B cell (primary cell): Measurements from ENCODE around the gene TNPO3. TPM values are rescaled to one million over a fixed set of nuclear protein-coding genes. Genes with fewer than 3 reads are reported as not detected.

Experiments used
- ATAC-seq: fragments of 200-7000 bp; cut with Tn5 transposase; one replicate; pipeline ENCODE4 v1.10.0; 2021; ENCODE audit warnings: low read depth, mild to moderate bottlenecking, moderate number of reproducible peaks, moderate library complexity
- CTCF ChIA-PET: fragments of 350-600 bp; sonication (Branson Sonifier 250); formaldehyde crosslinking; loops from one replicate; lab custom pipeline; 2021; ENCODE audit warnings: antibody characterized with exemption, inconsistent platforms; lab: Charles Lee
- POLR2A ChIA-PET: fragments of 350-600 bp; sonication (Branson Sonifier 250); formaldehyde crosslinking; loops from one replicate; lab custom pipeline; 2021; ENCODE audit warnings: antibody characterized with exemption; lab: Charles Lee
- DNase-seq: peaks from one replicate; pipeline ENCODE4 v3.0.0; 2013
- H2AFZ ChIP-seq: 2 replicates; pipeline ENCODE4 v1.6.1; 2012; ENCODE audit warnings: mild to moderate bottlenecking, low read depth, low read length; ENCODE audit not compliant: insufficient read depth, poor library complexity, severe bottlenecking
- H3K27ac ChIP-seq, 2 donors: 1 replicate in 1 of 2; 2 replicates in 1 of 2; pipeline ENCODE4 v1.5.1; 2012 to 2013; ENCODE audit warnings: low read length in 2 of 2, mild to moderate bottlenecking in 2 of 2, moderate library complexity in 1 of 2
- H3K27me3 ChIP-seq, 4 experiments: fragments of 200-600 bp in 1 of 4; sonication (generic) in 1 of 4; replicated peaks in 1 of 4; 1 replicate in 2 of 4; 2 replicates in 2 of 4; pipeline versions ENCODE4 v1.6.1 to v1.7.0; 2013 to 2016; ENCODE audit warnings: low read length in 3 of 4, mild to moderate bottlenecking in 2 of 4, mixed read lengths in 1 of 4, moderate library complexity in 1 of 4; ENCODE audit not compliant: insufficient read depth in 4 of 4, control insufficient read depth in 3 of 4; ENCODE audit errors: control extremely low read depth in 1 of 4
- H3K36me3 ChIP-seq, 2 experiments: replicated peaks in 1 of 2; 1 replicate in 1 of 2; 2 replicates in 1 of 2; pipeline versions ENCODE4 v1.6.1 to v1.7.1; 2013; ENCODE audit warnings: low read length in 1 of 2; ENCODE audit not compliant: insufficient read depth in 2 of 2, control insufficient read depth in 1 of 2; ENCODE audit errors: control extremely low read depth in 1 of 2, extremely low read depth in 1 of 2
- H3K4me1 ChIP-seq, 2 donors: fragments of 200-600 bp in 1 of 2; sonication (generic) in 1 of 2; 1 replicate in 1 of 2; 2 replicates in 1 of 2; pipeline versions ENCODE4 v1.5.1 to v1.6.1; 2013 to 2017; ENCODE audit warnings: low read length in 2 of 2; ENCODE audit not compliant: control insufficient read depth in 2 of 2, insufficient read depth in 2 of 2
- H3K4me2 ChIP-seq: replicated peaks from 2 replicates; pipeline ENCODE3; 2012; ENCODE audit warnings: mild to moderate bottlenecking, low read depth, low read length; ENCODE audit not compliant: poor library complexity, severe bottlenecking
- H3K4me3 ChIP-seq, 5 experiments: fragments of 200-600 bp in 1 of 5; sonication (generic) in 1 of 5; 1 replicate in 3 of 5; 2 replicates in 2 of 5; pipeline versions ENCODE4 v1.5.1 to v1.7.0; 2011 to 2016; ENCODE audit warnings: low read length in 4 of 5, mild to moderate bottlenecking in 4 of 5, low read depth in 2 of 5, control low read depth in 1 of 5, moderate library complexity in 1 of 5; ENCODE audit not compliant: insufficient read depth in 1 of 5; ENCODE audit errors: control extremely low read depth in 1 of 5, extremely low read depth in 1 of 5
- H3K79me2 ChIP-seq: fragments of 200-600 bp; sonication (generic); one replicate; pipeline ENCODE4 v1.6.0; 2016; ENCODE audit warnings: low read length; ENCODE audit not compliant: control insufficient read depth, insufficient read depth
- H3K9ac ChIP-seq: fragments of 200-600 bp; sonication (generic); 2 replicates; pipeline ENCODE4 v1.6.1; 2017; ENCODE audit warnings: mild to moderate bottlenecking, low read length, moderate library complexity
- H3K9me3 ChIP-seq, 3 donors: one replicate each; pipeline versions ENCODE4 v1.6.1 to v1.7.1; 2013; ENCODE audit warnings: low read length in 2 of 3; ENCODE audit not compliant: control insufficient read depth in 2 of 3, insufficient read depth in 1 of 3; ENCODE audit errors: control extremely low read depth in 1 of 3
- H4K20me1 ChIP-seq: 2 replicates; pipeline ENCODE4 v1.6.0; 2012; ENCODE audit warnings: mild to moderate bottlenecking, low read length; ENCODE audit not compliant: insufficient read depth, control insufficient read depth, poor library complexity, severe bottlenecking
- H3K27ac Mint-ChIP-seq: one replicate; pipeline ENCODE4 v1.8.0; 2021; ENCODE audit warnings: mixed read lengths
- H3K27me3 Mint-ChIP-seq: one replicate; pipeline ENCODE4 v1.8.0; 2021; ENCODE audit warnings: mixed read lengths
- H3K4me1 Mint-ChIP-seq: one replicate; pipeline ENCODE4 v1.8.0; 2021; ENCODE audit warnings: mixed read lengths
- H3K4me3 Mint-ChIP-seq: one replicate; pipeline ENCODE4 v1.8.0; 2021; ENCODE audit warnings: mixed read lengths
- H3K9me3 Mint-ChIP-seq: one replicate; pipeline ENCODE4 v1.8.0; 2022; ENCODE audit warnings: mixed read lengths; ENCODE audit not compliant: insufficient read depth
- EZH2 ChIP-seq: IDR thresholded peaks from 2 replicates; pipeline ENCODE4 v1.6.1; 2012; ENCODE audit warnings: borderline replicate concordance, low read depth, mild to moderate bottlenecking, moderate library complexity, low read length; ENCODE audit not compliant: insufficient read depth, poor library complexity, severe bottlenecking
- WGBS: methylation state at CpG from one replicate; pipeline ENCODE4 v1.1.5; 2013; ENCODE audit warnings: missing lambda C conversion rate; ENCODE audit not compliant: insufficient coverage; 5-methylcytosine and 5-hydroxymethylcytosine counted together
- intact Hi-C: fragments of 100-400 bp; cut with micrococcal nuclease; formaldehyde crosslinking; loops from one replicate; pipeline ENCODE4 v1.10.0; 2022
- polyA plus RNA-seq: library from polyadenylated mRNA; depleted of rRNA; stranded (reverse); fragments of >200 nt; gene quantifications from 2 replicates; pipeline ENCODE4 v1.2.3, GENCODE V29; 2012
- total RNA-seq, 2 donors: library from RNA; stranded (reverse); fragments of 120-200 nt in 1 of 2; gene quantifications; 1 replicate in 1 of 2; 2 replicates in 1 of 2; pipeline versions ENCODE4 v1.2.3 to v1.2.4, GENCODE V29; 2013 to 2022
- TF ChIP-seq, protein P1 (sequence below): fragments of 200-600 bp; IDR thresholded peaks from one replicate; pipeline ENCODE4 v1.8.0; 2022; ENCODE audit warnings: antibody characterized with exemption, mild to moderate bottlenecking

Gene TNPO3
- total and polyA plus RNA-seq, 2 donors (not counting 1 experiment from before 2014, with no cell fraction given) = 19.0 to 48.3 TPM

DNA sequence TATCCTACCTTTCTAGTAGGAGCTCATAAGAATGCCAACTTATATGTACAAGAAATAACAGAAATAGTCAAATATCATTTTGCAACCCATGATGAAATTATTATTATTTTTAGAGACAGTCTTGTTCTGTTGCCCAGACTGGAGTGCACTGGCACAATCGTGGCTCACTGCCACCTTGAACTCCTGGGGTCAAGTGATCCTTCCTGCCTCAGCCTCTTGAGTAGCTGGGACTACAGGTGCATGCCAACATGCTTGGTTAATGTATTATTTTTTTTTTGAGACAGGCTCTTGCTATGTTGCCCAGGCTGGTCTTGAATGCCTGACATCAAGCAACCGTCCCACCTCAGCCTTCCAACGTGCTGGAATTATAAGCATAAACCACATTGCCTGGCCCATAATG is 44.8 kb downstream of the TNPO3 start:
- Histone ChIP-seq H3K4me3 (no peak overlapping the region), H3K27ac (peak overlapping the region; percentile 77 to 92), H2AFZ (no peak overlapping the region), H3K4me2 (peak overlapping the region; percentile 31), H3K36me3 (peaks cover 14 to 58% of the 10 kb centered on the region in 2 experiments), H4K20me1 (no peaks in the 10 kb centered on the region), H3K9ac (no peak overlapping the region), H3K79me2 (peaks cover 74% of the 10 kb centered on the region), H3K27me3 (no peaks in the 10 kb centered on the region), H3K4me1 (peaks cover 15 to 19% of the 10 kb centered on the region in 2 donors), H3K9me3 (no peaks in the 10 kb centered on the region)
- peak overlapping the region; percentile 0 for H3K27ac Mint-ChIP-seq
- POLR2A ChIA-PET = no interaction called here
- CTCF ChIA-PET = interaction anchor here (1.0 to 2.2 kb wide), 5 partner anchors 12 to 199 kb away, joined by 3 to 8 read pairs (median 3); no protein-coding TSS in a partner anchor
- H3K27me3 Mint-ChIP-seq = no peaks in the 10 kb centered on the region
- TF ChIP-seq, protein P1, sequence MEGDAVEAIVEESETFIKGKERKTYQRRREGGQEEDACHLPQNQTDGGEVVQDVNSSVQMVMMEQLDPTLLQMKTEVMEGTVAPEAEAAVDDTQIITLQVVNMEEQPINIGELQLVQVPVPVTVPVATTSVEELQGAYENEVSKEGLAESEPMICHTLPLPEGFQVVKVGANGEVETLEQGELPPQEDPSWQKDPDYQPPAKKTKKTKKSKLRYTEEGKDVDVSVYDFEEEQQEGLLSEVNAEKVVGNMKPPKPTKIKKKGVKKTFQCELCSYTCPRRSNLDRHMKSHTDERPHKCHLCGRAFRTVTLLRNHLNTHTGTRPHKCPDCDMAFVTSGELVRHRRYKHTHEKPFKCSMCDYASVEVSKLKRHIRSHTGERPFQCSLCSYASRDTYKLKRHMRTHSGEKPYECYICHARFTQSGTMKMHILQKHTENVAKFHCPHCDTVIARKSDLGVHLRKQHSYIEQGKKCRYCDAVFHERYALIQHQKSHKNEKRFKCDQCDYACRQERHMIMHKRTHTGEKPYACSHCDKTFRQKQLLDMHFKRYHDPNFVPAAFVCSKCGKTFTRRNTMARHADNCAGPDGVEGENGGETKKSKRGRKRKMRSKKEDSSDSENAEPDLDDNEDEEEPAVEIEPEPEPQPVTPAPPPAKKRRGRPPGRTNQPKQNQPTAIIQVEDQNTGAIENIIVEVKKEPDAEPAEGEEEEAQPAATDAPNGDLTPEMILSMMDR = no peak
- TF ChIP-seq EZH2 = no peak
- ATAC-seq (no peak), DNase-seq (no peak)
- intact Hi-C loops = no loop called here
- H3K4me3 Mint-ChIP-seq = no peak overlapping the region
- 64% methylated on average over 1 of the region's 3 CpGs for WGBS
- peaks cover 36% of the 10 kb centered on the region for H3K4me1 Mint-ChIP-seq
- H3K9me3 Mint-ChIP-seq = no peaks in the 10 kb centered on the region

DNA sequence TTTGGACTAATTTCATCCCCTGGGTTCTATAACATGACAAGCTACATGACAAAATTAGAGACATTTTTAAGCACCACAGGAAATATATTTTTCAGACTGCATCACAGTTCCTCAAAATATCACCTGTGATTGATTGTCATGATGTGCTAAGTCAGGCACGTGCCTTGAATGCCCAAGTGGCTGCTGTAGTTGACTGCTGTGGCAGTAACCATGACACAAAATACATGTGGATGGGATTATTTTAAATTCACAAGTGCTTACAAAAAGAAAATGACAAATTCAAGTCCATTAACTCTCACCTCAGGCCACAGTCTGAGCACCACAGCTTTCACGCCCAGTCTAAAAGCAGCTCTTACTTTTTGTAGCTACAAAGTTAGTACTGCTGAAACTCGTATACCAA is 45.5 kb downstream of the TNPO3 start:
- Mint-ChIP-seq H3K4me1 (peaks cover 36% of the 10 kb centered on the region), H3K27me3 (no peaks in the 10 kb centered on the region), H3K9me3 (no peaks in the 10 kb centered on the region), H3K27ac (peak overlapping the region; percentile 33), H3K4me3 (peak overlapping the region; percentile 30)
- H3K79me2 ChIP-seq = peaks cover 68% of the 10 kb centered on the region
- ChIA-PET POLR2A (no interaction called here), CTCF (interaction anchor here (1.0 to 2.2 kb wide), 4 partner anchors 11 to 200 kb away, joined by 3 to 8 read pairs (median 3); no protein-coding TSS in a partner anchor)
- peak overlapping the region; percentile 20 for H3K9ac ChIP-seq
- peaks cover 12 to 58% of the 10 kb centered on the region in 2 experiments for H3K36me3 ChIP-seq
- no peak for TF ChIP-seq EZH2
- TF ChIP-seq, protein P1 = no peak
- H3K9me3 ChIP-seq = no peaks in the 10 kb centered on the region
- H3K4me1 ChIP-seq = peaks cover 15 to 19% of the 10 kb centered on the region in 2 donors
- ATAC-seq (peak; percentile 90), DNase-seq (peak; percentile 79)
- H3K4me3 ChIP-seq = no peak overlapping the region
- peak overlapping the region; percentile 4 for H2AFZ ChIP-seq
- H4K20me1 ChIP-seq = no peaks in the 10 kb centered on the region
- 88% methylated on average over 1 of the region's 3 CpGs for WGBS
- H3K27me3 ChIP-seq = no peaks in the 10 kb centered on the region
- H3K27ac ChIP-seq = peak overlapping the region; percentile 77 to 92
- H3K4me2 ChIP-seq = peak overlapping the region; percentile 31
- intact Hi-C loops = loop anchor here (1.0 to 2.0 kb wide), 2 partner anchors 45 to 46 kb away; partner anchors contain the start of gene TNPO3
